ENCODE results near the gene ZFYVE28. TPM values are rescaled to one million over a fixed set of nuclear protein-coding genes. Genes with fewer than 3 reads are reported as not detected.

ZFYVE28 gene
- polyA plus RNA-seq, 6 donors from 2014 or later, result 0.71 to 2.9 (median 1.4) TPM

DNA sequence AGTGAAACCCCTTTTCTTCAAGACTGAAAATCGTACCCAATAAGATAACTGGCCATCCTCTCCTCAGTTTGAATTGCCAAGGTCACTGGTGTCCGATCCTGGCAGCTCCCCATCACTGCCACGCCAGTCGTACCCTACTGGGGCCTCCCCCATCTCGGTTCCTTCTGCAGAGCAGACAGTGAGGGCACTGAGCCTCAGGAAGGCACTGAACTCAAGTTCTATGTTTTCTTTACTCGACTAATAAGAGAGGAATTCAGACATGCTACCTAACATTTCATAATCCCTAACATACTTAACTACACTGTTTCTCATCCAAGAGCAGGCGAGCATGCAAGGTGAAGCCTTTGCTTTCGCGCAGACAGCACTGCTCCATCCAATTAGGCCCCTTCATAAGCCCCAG lies 23.4 kb downstream of the ZFYVE28 start:
- H3K4me3 Mint-ChIP-seq, result peak overlapping the region in 4 of 8 donors; percentile 26 to 90 (median 70)
- H3K27me3 Mint-ChIP-seq, result peaks cover 15 to 84% (median 76%) of the 10 kb centered on the region in 3 donors
- no peak for ATAC-seq (ENCODE audit: low read depth in 2 of 2)
- no peak overlapping the region for H3K27ac Mint-ChIP-seq
- peaks cover 28 to 35% (median 35%) of the 10 kb centered on the region in 3 donors for H3K4me1 Mint-ChIP-seq
- no peaks in the 10 kb centered on the region for H3K9me3 Mint-ChIP-seq
- no peak for DNase-seq
- peaks cover 0 to 8% of the 10 kb centered on the region in 2 donors for H3K36me3 Mint-ChIP-seq

DNA sequence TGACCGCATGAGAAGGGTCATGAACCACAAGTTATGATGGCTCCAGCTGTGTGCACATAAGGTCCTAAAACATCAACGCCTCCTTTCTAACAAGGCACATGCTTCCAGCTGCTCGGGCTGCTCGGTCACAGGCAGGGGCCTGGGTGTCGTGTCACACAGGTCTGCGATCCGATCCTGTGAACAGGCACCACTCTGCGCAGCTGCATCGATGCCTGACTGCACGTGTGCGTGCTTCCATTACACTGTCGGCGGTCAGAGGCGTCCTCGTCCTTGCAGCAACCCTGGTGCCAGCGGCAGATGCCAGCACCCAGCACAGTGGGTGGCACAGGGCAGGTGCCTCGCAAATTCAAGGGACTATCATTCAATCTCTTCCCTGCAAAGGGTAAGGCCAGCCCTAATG lies 23.9 kb downstream of the ZFYVE28 start:
- Mint-ChIP-seq H3K4me1 (peaks cover 31 to 35% (median 35%) of the 10 kb centered on the region in 3 donors), H3K4me3 (peak overlapping the region in 7 of 8 donors; percentile 17 to 90 (median 76)), H3K9me3 (no peaks in the 10 kb centered on the region), H3K27me3 (peaks cover 14 to 87% (median 79%) of the 10 kb centered on the region in 3 donors), H3K36me3 (peaks cover 0 to 8% of the 10 kb centered on the region in 2 donors), H3K27ac (no peak overlapping the region)
- DNase-seq, result no peak
- ATAC-seq (ENCODE audit: low read depth in 2 of 2), result no peak

DNA sequence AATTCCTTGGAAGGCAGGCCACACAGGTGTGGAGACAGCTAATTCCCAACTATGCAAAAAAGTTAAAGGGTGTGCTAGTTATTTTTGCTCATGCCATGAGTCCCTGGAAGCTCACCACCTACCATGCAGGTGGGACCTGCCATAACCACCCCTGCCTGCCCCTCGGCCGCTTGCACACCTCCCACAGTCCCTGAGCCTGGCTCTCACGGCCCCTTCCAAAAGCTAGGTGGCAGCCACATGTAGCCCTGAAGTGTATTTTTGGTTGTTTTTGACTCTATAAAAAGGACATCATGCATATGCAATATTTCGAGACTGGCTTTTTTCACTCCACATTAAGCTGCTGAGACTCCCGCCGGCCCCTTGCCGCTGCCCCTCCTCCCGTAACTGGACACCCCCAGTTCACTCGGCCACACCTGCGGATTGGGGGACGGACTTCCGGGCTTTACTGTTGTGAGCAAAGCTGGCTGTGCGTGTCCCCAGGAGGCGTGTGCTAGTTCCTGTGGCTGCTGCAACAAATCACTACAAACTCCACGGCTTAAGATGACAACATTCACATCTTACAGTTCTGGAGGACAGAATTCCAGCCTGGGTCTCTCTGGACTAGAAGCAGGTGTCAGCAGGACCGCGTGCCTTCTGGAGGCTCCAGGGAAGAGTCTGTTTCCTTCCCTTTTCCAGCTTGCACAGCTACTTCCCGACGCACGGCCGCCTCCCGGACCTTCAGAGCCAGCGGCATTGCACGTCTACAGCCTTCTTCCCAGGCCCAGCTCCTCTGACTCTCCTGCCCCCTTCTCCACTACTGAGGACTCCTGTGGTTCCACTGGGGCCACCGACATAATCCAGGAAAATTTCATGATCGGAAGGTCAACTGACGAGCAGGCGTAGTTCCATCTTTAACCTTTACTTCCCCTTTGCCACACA lies 24.8 kb downstream of the ZFYVE28 start:
- ATAC-seq (ENCODE audit: low read depth in 2 of 2) (peak; percentile 39 to 42), DNase-seq (no peak)
- peaks cover 0 to 7% of the 10 kb centered on the region in 2 donors for H3K36me3 Mint-ChIP-seq
- H3K27me3 Mint-ChIP-seq, result peaks cover 11 to 87% (median 75%) of the 10 kb centered on the region in 3 donors
- H3K4me3 Mint-ChIP-seq, result peak overlapping the region; percentile 50 to 92 (median 85)
- H3K4me1 Mint-ChIP-seq, result peaks cover 31 to 35% (median 35%) of the 10 kb centered on the region in 3 donors
- H3K9me3 Mint-ChIP-seq, result no peaks in the 10 kb centered on the region
- peak overlapping the region in 4 of 6 donors; percentile 47 to 90 (median 60) for H3K27ac Mint-ChIP-seq

DNA sequence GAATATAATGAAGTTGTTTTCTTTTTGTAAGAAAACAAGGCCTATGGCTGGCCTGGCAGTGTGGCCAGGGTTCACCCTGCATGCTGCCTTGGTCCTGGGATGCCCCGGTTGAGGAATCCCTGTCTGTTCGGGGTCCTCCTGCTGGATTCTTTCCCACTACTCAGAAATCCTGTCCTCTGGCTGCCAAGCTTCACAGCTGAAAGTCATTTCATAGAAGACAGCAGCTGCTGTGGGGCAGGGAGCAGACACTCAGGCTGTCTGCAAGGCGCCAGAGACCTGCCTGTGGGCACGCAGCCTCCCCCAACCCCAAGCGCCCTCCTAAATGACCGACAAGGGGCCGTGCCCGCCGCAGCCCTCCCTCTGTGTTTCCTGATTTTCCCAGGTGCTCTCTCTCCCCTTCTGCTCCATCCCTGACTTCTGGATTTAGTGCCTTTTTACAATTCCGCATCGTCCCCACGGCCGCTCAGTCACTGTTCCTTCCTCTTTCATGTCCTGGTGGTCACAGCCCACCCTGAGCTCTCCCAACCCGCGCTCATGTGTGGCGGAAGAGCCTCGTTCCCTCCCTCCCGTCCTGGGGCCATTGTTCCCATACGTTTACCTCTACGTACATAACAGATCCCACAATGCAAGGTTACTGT lies 27.5 kb downstream of the ZFYVE28 start:
- H3K27me3 Mint-ChIP-seq, result peaks cover 11 to 85% (median 73%) of the 10 kb centered on the region in 3 donors
- DNase-seq, result peak; percentile 16
- H3K4me3 Mint-ChIP-seq, result peak overlapping the region in 7 of 8 donors; percentile 28 to 89 (median 78)
- peaks cover 27 to 35% (median 31%) of the 10 kb centered on the region in 3 donors for H3K4me1 Mint-ChIP-seq
- no peaks in the 10 kb centered on the region for H3K9me3 Mint-ChIP-seq
- ATAC-seq (ENCODE audit: low read depth in 2 of 2), result peak; percentile 36 to 49
- H3K27ac Mint-ChIP-seq, result peak overlapping the region in 4 of 6 donors; percentile 19 to 91 (median 66)
- no peaks in the 10 kb centered on the region for H3K36me3 Mint-ChIP-seq

DNA sequence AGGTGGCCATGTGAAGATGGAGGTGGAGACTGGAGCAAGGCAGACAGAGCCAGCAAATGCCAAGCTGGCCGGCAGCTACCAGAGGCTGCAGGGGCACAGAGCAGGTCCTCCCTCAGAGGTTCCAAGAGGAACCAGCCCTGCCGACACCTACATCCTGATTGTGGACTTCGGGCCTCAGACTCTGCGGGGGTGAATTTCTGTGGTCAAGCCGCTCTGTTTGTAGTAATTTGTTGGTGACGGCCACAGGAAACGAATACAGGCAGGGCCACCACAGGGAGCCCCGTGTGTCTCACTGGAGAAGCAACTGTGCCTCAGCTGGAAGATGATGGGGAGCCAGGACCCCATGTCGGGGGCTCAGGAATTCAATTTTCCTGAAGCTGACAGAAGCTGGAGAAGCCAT lies 28.3 kb downstream of the ZFYVE28 start:
- no peak for ATAC-seq (ENCODE audit: low read depth in 2 of 2)

DNA sequence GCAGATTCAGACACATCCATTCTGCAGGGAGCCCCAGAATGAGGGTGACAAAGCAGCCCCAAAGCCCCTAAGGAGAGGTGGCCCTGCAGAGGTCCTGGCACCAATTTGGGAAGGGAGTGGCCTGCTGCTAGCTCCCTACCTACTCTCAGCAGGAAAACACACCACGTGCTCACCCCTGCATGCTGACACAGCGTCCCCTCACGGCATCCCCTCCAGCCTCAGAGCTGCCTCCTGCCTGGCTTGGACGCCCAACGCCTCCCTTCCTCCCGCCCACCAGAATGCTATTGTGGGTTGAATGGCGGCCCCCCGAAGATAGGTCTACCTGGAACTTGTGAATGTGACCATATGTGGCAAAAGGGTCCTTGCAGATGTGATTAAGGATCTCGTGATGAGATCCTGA lies 28.8 kb downstream of the ZFYVE28 start:
- H3K4me1 Mint-ChIP-seq, result peaks cover 26 to 33% (median 27%) of the 10 kb centered on the region in 3 donors
- H3K4me3 Mint-ChIP-seq, result peak overlapping the region in 1 of 8 donors; percentile 32

More for the DNA sequence above, 28.3 kb downstream of the ZFYVE28 start:
- H3K9me3 Mint-ChIP-seq, result no peaks in the 10 kb centered on the region
- peaks cover 11 to 82% (median 76%) of the 10 kb centered on the region in 3 donors for H3K27me3 Mint-ChIP-seq
- no peaks in the 10 kb centered on the region for H3K36me3 Mint-ChIP-seq
- H3K27ac Mint-ChIP-seq, result peak overlapping the region in 1 of 6 donors; percentile 43
- DNase-seq, result no peak
- H3K4me3 Mint-ChIP-seq, result peak overlapping the region in 3 of 8 donors; percentile 1 to 83 (median 75)
- peaks cover 27 to 35% (median 31%) of the 10 kb centered on the region in 3 donors for H3K4me1 Mint-ChIP-seq

DNA sequence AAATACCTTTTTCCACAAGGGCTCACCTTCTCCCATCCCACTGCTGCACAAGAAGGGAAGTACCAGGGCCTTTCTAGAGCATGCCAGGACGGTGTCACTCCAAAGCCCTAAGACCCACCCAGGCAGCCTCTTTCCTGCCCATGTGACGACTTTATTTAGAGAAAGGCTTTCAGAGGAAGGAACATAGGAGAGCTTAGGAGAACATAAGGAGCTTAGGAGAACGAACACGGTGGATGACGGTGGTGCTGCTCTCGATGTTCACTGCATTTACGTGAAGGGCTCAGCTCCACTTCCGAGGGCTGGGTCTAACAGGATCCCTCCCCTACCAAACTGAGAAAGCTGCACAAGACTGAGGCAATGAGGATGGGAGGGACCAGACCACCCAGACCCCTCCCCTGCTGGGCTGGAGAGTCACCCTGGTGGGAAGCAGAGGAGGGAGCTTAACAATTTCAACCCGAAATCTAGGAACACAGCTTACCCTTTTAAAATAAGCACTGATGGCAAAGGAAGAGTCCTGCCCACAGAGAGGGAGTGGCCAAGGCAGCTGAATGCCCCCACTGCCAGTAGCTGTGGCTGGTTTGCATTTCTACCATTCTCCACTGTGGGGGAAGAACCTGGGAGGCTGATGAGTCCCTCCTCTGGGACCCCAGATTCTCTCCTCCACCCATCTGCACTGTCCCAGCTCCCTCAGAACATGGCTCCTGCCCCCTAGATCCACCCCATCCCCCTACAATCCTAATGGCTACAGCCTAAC lies 29.8 kb downstream of the ZFYVE28 start:
- Mint-ChIP-seq H3K9me3 (no peaks in the 10 kb centered on the region), H3K27ac (no peak overlapping the region), H3K4me1 (peaks cover 16 to 22% (median 17%) of the 10 kb centered on the region in 3 donors), H3K36me3 (no peaks in the 10 kb centered on the region), H3K27me3 (peaks cover 11 to 76% (median 69%) of the 10 kb centered on the region in 3 donors), H3K4me3 (peak overlapping the region in 2 of 8 donors; percentile 9 to 49)
- DNase-seq (no peak), ATAC-seq (ENCODE audit: low read depth in 2 of 2) (no peak)

More for the DNA sequence above, 28.8 kb downstream of the ZFYVE28 start:
- Mint-ChIP-seq H3K9me3 (no peaks in the 10 kb centered on the region), H3K27ac (no peak overlapping the region), H3K27me3 (peaks cover 11 to 78% (median 71%) of the 10 kb centered on the region in 3 donors), H3K36me3 (no peaks in the 10 kb centered on the region)
- DNase-seq (no peak), ATAC-seq (ENCODE audit: low read depth in 2 of 2) (no peak)

DNA sequence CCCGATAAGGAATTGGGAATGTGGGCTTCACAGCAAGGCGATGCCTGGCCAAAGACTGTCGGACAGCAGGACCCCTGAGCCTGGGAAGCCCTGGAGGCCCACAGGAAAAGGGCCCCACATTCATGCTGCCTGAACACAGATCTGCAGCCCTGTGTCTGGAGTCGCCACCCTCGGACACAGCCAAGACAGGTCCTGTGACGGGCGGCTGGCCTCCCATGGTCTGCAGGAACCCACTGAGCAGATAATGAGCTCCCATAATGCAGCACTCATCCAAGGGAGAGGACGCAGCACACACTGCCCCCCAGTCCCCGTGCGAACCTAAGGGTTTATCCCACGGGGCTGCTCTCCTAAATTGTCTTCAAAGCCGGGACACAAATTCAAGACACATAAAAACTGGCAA lies 30.6 kb downstream of the ZFYVE28 start:
- DNase-seq, result no peak
- no peak for ATAC-seq (ENCODE audit: low read depth in 2 of 2)
- H3K9me3 Mint-ChIP-seq, result no peaks in the 10 kb centered on the region
- peak overlapping the region in 1 of 6 donors; percentile 26 for H3K27ac Mint-ChIP-seq
- H3K4me1 Mint-ChIP-seq, result peaks cover 11 to 21% (median 13%) of the 10 kb centered on the region in 3 donors
- H3K4me3 Mint-ChIP-seq, result no peak overlapping the region
- peaks cover 11 to 73% (median 65%) of the 10 kb centered on the region in 3 donors for H3K27me3 Mint-ChIP-seq
- no peaks in the 10 kb centered on the region for H3K36me3 Mint-ChIP-seq

DNA sequence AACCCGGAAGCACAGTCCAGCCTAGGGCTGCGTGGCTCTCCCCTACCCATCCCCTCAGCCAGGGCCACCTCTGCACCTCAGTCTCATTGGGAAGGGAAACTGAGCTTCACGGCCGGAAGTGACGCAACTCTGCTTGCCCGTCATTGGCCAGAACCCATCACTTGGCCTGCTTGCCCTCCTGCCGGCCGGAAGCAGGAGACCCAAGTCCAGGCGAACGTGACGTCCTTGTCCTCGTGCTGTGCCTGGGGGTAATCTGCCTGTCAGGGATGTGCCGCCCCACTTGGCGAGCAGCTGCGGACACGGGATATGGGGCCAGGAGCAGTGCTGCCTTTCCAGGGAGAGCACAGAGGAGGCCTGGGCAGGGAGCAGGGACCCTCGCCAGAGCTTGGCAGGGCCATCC lies 31.2 kb downstream of the ZFYVE28 start:
- no peak overlapping the region for H3K4me3 Mint-ChIP-seq
- peaks cover 11 to 67% (median 58%) of the 10 kb centered on the region in 3 donors for H3K27me3 Mint-ChIP-seq
- H3K4me1 Mint-ChIP-seq, result peaks cover 11 to 24% (median 13%) of the 10 kb centered on the region in 3 donors
- ATAC-seq (ENCODE audit: low read depth in 2 of 2) (no peak), DNase-seq (no peak)
- H3K9me3 Mint-ChIP-seq, result no peaks in the 10 kb centered on the region
- no peaks in the 10 kb centered on the region for H3K36me3 Mint-ChIP-seq
- no peak overlapping the region for H3K27ac Mint-ChIP-seq

DNA sequence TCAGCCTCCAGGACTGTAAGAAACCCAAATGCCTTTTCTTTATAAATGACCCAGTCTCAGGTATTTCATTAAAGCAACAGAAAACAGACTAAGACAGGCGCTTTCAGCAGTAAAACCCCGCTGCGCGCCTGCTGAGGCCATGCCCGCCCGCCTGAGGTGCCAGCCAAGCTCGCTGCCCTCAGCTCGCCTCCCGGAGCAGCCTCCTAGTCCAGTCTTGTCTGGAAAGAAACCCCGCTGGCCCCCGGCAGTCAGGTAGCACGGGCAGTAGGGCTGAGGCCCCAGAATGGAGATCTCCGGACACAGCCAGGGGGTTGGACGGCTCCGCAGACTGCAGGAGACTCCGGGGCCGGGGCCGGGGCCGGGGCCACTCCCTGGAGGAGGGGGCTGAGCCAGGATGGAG lies 31.7 kb downstream of the ZFYVE28 start:
- Mint-ChIP-seq H3K4me3 (no peak overlapping the region), H3K27me3 (peaks cover 11 to 62% (median 53%) of the 10 kb centered on the region in 3 donors), H3K4me1 (peaks cover 10 to 23% (median 13%) of the 10 kb centered on the region in 3 donors), H3K9me3 (no peaks in the 10 kb centered on the region), H3K27ac (no peak overlapping the region), H3K36me3 (no peaks in the 10 kb centered on the region)
- DNase-seq, result no peak
- ATAC-seq (ENCODE audit: low read depth in 2 of 2), result no peak

DNA sequence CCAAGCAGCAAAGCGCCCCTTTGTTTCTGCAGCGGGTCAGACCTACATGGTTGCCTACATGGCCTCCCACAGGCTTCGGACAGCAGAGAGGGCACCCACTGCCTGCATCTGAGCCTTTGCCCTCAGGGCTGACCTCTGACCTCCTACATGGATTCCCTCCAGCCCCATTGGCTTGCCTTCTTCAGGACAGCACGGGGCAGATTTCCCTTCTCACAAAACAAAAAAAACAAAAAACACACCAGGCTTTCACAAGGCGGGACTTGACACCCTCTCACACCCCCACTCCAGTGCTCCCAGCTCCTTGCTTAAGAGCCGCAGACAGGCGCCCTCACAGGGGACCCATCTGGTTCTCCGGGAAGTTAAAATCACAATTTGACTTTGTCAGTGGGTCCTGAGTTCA lies 32.9 kb downstream of the ZFYVE28 start:
- Mint-ChIP-seq H3K4me3 (no peak overlapping the region), H3K9me3 (peaks cover 0 to 7% (median 5%) of the 10 kb centered on the region in 7 donors), H3K36me3 (peaks cover 6 to 7% of the 10 kb centered on the region in 2 donors), H3K27me3 (peaks cover 5 to 55% (median 49%) of the 10 kb centered on the region in 3 donors), H3K27ac (no peak overlapping the region), H3K4me1 (peaks cover 0 to 11% (median 3%) of the 10 kb centered on the region in 3 donors)
- ATAC-seq (ENCODE audit: low read depth in 2 of 2), result no peak
- no peak for DNase-seq

DNA sequence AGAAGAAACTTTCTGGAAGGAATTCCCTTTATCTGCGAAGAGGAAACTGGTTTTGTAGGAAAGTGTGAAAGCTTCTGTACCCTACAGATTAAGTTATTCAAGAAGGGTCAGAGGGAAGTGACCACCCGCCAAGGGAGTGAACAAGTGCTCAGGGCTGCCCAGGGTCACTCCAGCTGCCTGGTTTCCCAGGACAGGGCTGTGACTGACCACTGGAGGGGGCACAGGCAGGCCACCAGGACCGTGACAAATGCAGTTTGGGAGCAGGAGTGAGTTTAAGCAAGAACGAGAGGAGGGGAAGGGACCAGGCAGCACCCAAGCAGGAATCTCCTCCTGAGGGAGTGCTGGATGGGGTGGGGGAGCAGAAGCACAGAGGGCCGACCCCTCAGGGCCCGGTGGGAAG lies 34.2 kb downstream of the ZFYVE28 start:
- peaks cover 0 to 11% (median 5%) of the 10 kb centered on the region in 7 donors for H3K9me3 Mint-ChIP-seq
- peaks cover 0 to 8% (median 0%) of the 10 kb centered on the region in 3 donors for H3K4me1 Mint-ChIP-seq
- H3K27ac Mint-ChIP-seq, result peak overlapping the region in 2 of 6 donors; percentile 19 to 59
- peaks cover 6 to 8% of the 10 kb centered on the region in 2 donors for H3K36me3 Mint-ChIP-seq
- H3K4me3 Mint-ChIP-seq, result no peak overlapping the region
- no peak for DNase-seq
- no peak for ATAC-seq (ENCODE audit: low read depth in 2 of 2)
- peaks cover 5 to 44% (median 41%) of the 10 kb centered on the region in 3 donors for H3K27me3 Mint-ChIP-seq

Measured in naive B cell (primary cell).